OCI-LY1 (cell line): ENCODE results near the gene MRPL38.

ENCODE experiments used
- H2AFZ ChIP-seq: fragments of 200-600 bp; sonication (generic), shearing (Covaris generic); 2 replicates; pipeline ENCODE4 v1.6.0; 2014; ENCODE audit warnings: antibody characterized with exemption, mild to moderate bottlenecking, low read length
- H3F3A ChIP-seq: fragments of 200-600 bp; sonication (generic), shearing (Covaris generic); 2 replicates; pipeline ENCODE4 v1.6.0; 2014; ENCODE audit warnings: mild to moderate bottlenecking, antibody characterized with exemption, low read length, moderate library complexity; ENCODE audit not compliant: insufficient read depth
- H3K27ac ChIP-seq: fragments of 200-600 bp; sonication (generic); 2 replicates; pipeline ENCODE4 v1.5.1; 2014; ENCODE audit warnings: low read length, mixed run types, mild to moderate bottlenecking, low read depth; ENCODE audit not compliant: poor library complexity, severe bottlenecking
- H3K27me3 ChIP-seq: fragments of 200-600 bp; sonication (generic); 2 replicates; pipeline ENCODE4 v1.6.0; 2014; ENCODE audit warnings: antibody characterized with exemption, mild to moderate bottlenecking, low read length, moderate library complexity; ENCODE audit not compliant: insufficient read depth
- H3K36me3 ChIP-seq: fragments of 200-600 bp; sonication (generic); 2 replicates; pipeline ENCODE4 v1.6.1; 2014; ENCODE audit warnings: mild to moderate bottlenecking, antibody characterized with exemption, low read length, moderate library complexity, mixed read lengths; ENCODE audit not compliant: insufficient read depth
- H3K4me1 ChIP-seq: fragments of 200-600 bp; sonication (generic); 2 replicates; pipeline ENCODE4 v1.5.1; 2014; ENCODE audit warnings: mild to moderate bottlenecking, low read length, moderate library complexity; ENCODE audit not compliant: insufficient read depth, severe bottlenecking
- H3K4me2 ChIP-seq: fragments of 200-600 bp; sonication (generic), shearing (Covaris generic); 2 replicates; pipeline ENCODE4 v1.6.1; 2014; ENCODE audit warnings: low read length
- H3K4me3 ChIP-seq: fragments of 200-600 bp; sonication (generic); 2 replicates; pipeline ENCODE4 v1.5.1; 2014; ENCODE audit warnings: low read length, low read depth, mild to moderate bottlenecking, mixed read lengths; ENCODE audit not compliant: poor library complexity, severe bottlenecking
- H3K79me2 ChIP-seq: fragments of 200-600 bp; shearing (Covaris generic); 2 replicates; pipeline ENCODE4 v1.6.1; 2016; ENCODE audit warnings: mixed run types, low read length, mixed read lengths; ENCODE audit not compliant: insufficient read depth
- H3K9ac ChIP-seq: fragments of 200-600 bp; sonication (generic), shearing (Covaris generic); 2 replicates; pipeline ENCODE4 v1.6.1; 2014; ENCODE audit warnings: mild to moderate bottlenecking, low read length, mixed read lengths
- H3K9me2 ChIP-seq: fragments of 200-600 bp; sonication (generic), shearing (Covaris generic); 2 replicates; pipeline ENCODE4 v1.6.1; 2014; ENCODE audit warnings: low read depth, mild to moderate bottlenecking, low read length, mixed read lengths
- H3K9me3 ChIP-seq: fragments of 200-600 bp; shearing (Covaris generic); 2 replicates; pipeline ENCODE4 v1.6.1; 2014; ENCODE audit warnings: low read length, mixed read lengths
- H4K20me1 ChIP-seq: fragments of 200-600 bp; sonication (generic), shearing (Covaris generic); 2 replicates; pipeline ENCODE4 v1.6.0; 2016; ENCODE audit warnings: mild to moderate bottlenecking, low read length; ENCODE audit not compliant: insufficient read depth
- EZH2 ChIP-seq: fragments of 200-600 bp; sonication (generic), shearing (Covaris generic); IDR thresholded peaks from 2 replicates; pipeline ENCODE4 v1.8.0; 2017; ENCODE audit warnings: borderline replicate concordance, mixed run types, mild to moderate bottlenecking, antibody characterized with exemption, low read length, moderate library complexity, mixed read lengths
- TF ChIP-seq, protein P1 (sequence below): fragments of 200-600 bp; sonication (generic), shearing (Covaris generic); IDR thresholded peaks from 2 replicates; pipeline ENCODE4 v1.5.1; 2017; ENCODE audit warnings: mild to moderate bottlenecking, antibody characterized with exemption, low read length, moderate library complexity, mixed read lengths

Gene MRPL38

DNA sequence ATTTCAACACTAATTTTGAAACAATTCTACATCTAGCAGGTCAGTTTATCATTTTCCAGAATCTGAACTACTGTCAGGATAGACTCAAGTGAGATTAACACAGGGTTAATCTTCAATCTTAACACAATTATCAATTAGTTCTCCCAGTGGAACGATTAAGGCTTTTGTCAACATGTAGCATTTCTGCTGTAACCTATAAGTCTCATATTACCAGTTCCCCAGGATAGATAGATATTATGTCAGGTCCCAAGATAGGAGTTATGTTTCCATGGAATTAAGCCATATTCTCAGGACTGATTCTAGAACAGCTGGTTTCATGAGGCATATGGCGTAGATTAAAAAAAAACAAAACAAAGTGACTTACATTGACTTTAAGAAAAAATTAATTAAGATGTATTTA is 40.5 kb upstream of the MRPL38 start:
- no peak overlapping the region for H3K4me3 ChIP-seq
- no peaks in the 10 kb centered on the region for H3K9me3 ChIP-seq
- H3K9me2 ChIP-seq, result no peaks in the 10 kb centered on the region
- H3K9ac ChIP-seq, result no peak overlapping the region
- H3K27ac ChIP-seq, result no peak overlapping the region
- no peaks in the 10 kb centered on the region for H3K79me2 ChIP-seq
- H3F3A ChIP-seq, result 0 out of 2 replicates have a peak, but pooled peaks cover 5% of the 10 kb centered on the region
- no peak overlapping the region for H3K4me2 ChIP-seq
- H3K4me1 ChIP-seq, result peaks cover 10% of the 10 kb centered on the region
- peaks cover 39% of the 10 kb centered on the region for H3K36me3 ChIP-seq
- no peaks in the 10 kb centered on the region for H4K20me1 ChIP-seq
- TF ChIP-seq, protein P1, sequence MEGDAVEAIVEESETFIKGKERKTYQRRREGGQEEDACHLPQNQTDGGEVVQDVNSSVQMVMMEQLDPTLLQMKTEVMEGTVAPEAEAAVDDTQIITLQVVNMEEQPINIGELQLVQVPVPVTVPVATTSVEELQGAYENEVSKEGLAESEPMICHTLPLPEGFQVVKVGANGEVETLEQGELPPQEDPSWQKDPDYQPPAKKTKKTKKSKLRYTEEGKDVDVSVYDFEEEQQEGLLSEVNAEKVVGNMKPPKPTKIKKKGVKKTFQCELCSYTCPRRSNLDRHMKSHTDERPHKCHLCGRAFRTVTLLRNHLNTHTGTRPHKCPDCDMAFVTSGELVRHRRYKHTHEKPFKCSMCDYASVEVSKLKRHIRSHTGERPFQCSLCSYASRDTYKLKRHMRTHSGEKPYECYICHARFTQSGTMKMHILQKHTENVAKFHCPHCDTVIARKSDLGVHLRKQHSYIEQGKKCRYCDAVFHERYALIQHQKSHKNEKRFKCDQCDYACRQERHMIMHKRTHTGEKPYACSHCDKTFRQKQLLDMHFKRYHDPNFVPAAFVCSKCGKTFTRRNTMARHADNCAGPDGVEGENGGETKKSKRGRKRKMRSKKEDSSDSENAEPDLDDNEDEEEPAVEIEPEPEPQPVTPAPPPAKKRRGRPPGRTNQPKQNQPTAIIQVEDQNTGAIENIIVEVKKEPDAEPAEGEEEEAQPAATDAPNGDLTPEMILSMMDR, result no peak
- no peaks in the 10 kb centered on the region for H3K27me3 ChIP-seq
- no peak overlapping the region for H2AFZ ChIP-seq

GRCh38 chr17:75943491-75943890 is 38.8 kb upstream of the MRPL38 start:
- TF ChIP-seq, protein P1, result no peak
- TF ChIP-seq EZH2, result no peak
- Histone ChIP-seq H3K27me3 (no peaks in the 10 kb centered on the region), H3K9ac (no peak overlapping the region), H3F3A (0 out of 2 replicates have a peak, but pooled peaks cover 5% of the 10 kb centered on the region), H3K27ac (no peak overlapping the region), H2AFZ (no peak overlapping the region), H3K4me1 (peaks cover 14% of the 10 kb centered on the region), H3K9me3 (no peaks in the 10 kb centered on the region), H4K20me1 (no peaks in the 10 kb centered on the region), H3K36me3 (peaks cover 22% of the 10 kb centered on the region), H3K4me2 (no peak overlapping the region), H3K79me2 (no peaks in the 10 kb centered on the region), H3K4me3 (no peak overlapping the region), H3K9me2 (no peaks in the 10 kb centered on the region)

- H2AFZ ChIP-seq, result no peak overlapping the region
- H3K4me3 ChIP-seq, result no peak overlapping the region
- H3K9me2 ChIP-seq, result no peaks in the 10 kb centered on the region
- H3F3A ChIP-seq, result 0 out of 2 replicates have a peak, but pooled peaks cover 5% of the 10 kb centered on the region
- no peak overlapping the region for H3K4me2 ChIP-seq
- H3K9ac ChIP-seq, result no peak overlapping the region
- no peak overlapping the region for H3K27ac ChIP-seq
- peaks cover 14% of the 10 kb centered on the region; the same call in 1 of the 2 replicates for H3K36me3 ChIP-seq
- no peaks in the 10 kb centered on the region for H3K9me3 ChIP-seq
- H4K20me1 ChIP-seq, result no peaks in the 10 kb centered on the region
- H3K27me3 ChIP-seq, result no peaks in the 10 kb centered on the region
- no peak for TF ChIP-seq EZH2
- TF ChIP-seq, protein P1, result no peak
- H3K4me1 ChIP-seq, result peaks cover 18% of the 10 kb centered on the region
- no peaks in the 10 kb centered on the region for H3K79me2 ChIP-seq
Measured at GRCh38 chr17:75942473-75942872, 37.8 kb upstream of the MRPL38 start.
